H9 (cell line): ENCODE measurements around the gene PRKCA. TPM values are rescaled to one million over a fixed set of nuclear protein-coding genes. Genes with fewer than 3 reads are reported as not detected.

Source experiments
- DNase-seq: peaks from one replicate; pipeline ENCODE4 v3.0.0-alpha.2; 2017
- H2AFZ ChIP-seq: one replicate; pipeline ENCODE4 v1.6.1; 2013; ENCODE audit warnings: mild to moderate bottlenecking, low read length, control low read depth, moderate library complexity
- H2AK5ac ChIP-seq: 2 replicates; pipeline ENCODE4 v1.6.1; 2013; ENCODE audit warnings: low read length, control low read depth, mixed read lengths; ENCODE audit not compliant: insufficient read length
- H2BK120ac ChIP-seq: one replicate; pipeline ENCODE4 v1.6.1; 2013; ENCODE audit warnings: low read depth, mild to moderate bottlenecking, low read length, control low read depth, inconsistent platforms; ENCODE audit not compliant: poor library complexity, severe bottlenecking
- H2BK12ac ChIP-seq: 2 replicates; pipeline ENCODE4 v1.6.1; 2013; ENCODE audit warnings: low read length, control low read depth, mixed read lengths, low read depth; ENCODE audit not compliant: insufficient read length
- H2BK15ac ChIP-seq: 2 replicates; pipeline ENCODE4 v1.6.1; 2013; ENCODE audit warnings: low read depth, low read length, control low read depth
- H2BK20ac ChIP-seq: one replicate; pipeline ENCODE4 v1.6.1; 2013; ENCODE audit warnings: low read depth, mild to moderate bottlenecking, low read length, control low read depth, inconsistent platforms; ENCODE audit not compliant: poor library complexity, severe bottlenecking
- H2BK5ac ChIP-seq: 2 replicates; pipeline ENCODE4 v1.6.1; 2013; ENCODE audit warnings: low read length, control low read depth, mixed read lengths; ENCODE audit not compliant: insufficient read length
- H3K14ac ChIP-seq: 2 replicates; pipeline ENCODE4 v1.6.1; 2013; ENCODE audit warnings: low read length, control low read depth; ENCODE audit not compliant: insufficient read depth
- H3K18ac ChIP-seq: 2 replicates; pipeline ENCODE4 v1.6.1; 2013; ENCODE audit warnings: low read depth, mild to moderate bottlenecking, mixed read lengths, low read length, control low read depth; ENCODE audit not compliant: insufficient read length
- H3K23ac ChIP-seq: 2 replicates; pipeline ENCODE4 v1.6.1; 2013; ENCODE audit warnings: low read length, control low read depth, mixed read lengths, low read depth; ENCODE audit not compliant: insufficient read length
- H3K23me2 ChIP-seq: 2 replicates; pipeline ENCODE4 v1.6.1; 2013; ENCODE audit warnings: low read depth, mild to moderate bottlenecking, mixed read lengths, low read length, control low read depth; ENCODE audit not compliant: insufficient read length, poor library complexity, severe bottlenecking
- H3K27ac ChIP-seq: 2 replicates; pipeline ENCODE4 v1.5.1; 2013; ENCODE audit warnings: low read length, control low read depth, mixed read lengths, low read depth; ENCODE audit not compliant: insufficient read length
- H3K27me3 ChIP-seq: 2 replicates; pipeline ENCODE4 v1.6.1; 2013; ENCODE audit warnings: low read length, control low read depth, inconsistent platforms; ENCODE audit not compliant: insufficient read depth
- H3K4ac ChIP-seq: 2 replicates; pipeline ENCODE4 v1.6.1; 2013; ENCODE audit warnings: low read depth, mild to moderate bottlenecking, control low read depth, inconsistent platforms, low read length, moderate library complexity
- H3K4me1 ChIP-seq: 2 replicates; pipeline ENCODE4 v1.6.1; 2013; ENCODE audit warnings: low read length, control low read depth, inconsistent platforms; ENCODE audit not compliant: insufficient read depth
- H3K4me2 ChIP-seq: 2 replicates; pipeline ENCODE4 v1.6.1; 2013; ENCODE audit warnings: low read length, control low read depth, mixed read lengths; ENCODE audit not compliant: insufficient read length, insufficient read depth
- H3K56ac ChIP-seq: 2 replicates; pipeline ENCODE4 v1.6.1; 2013; ENCODE audit warnings: low read depth, mild to moderate bottlenecking, mixed read lengths, low read length, control low read depth; ENCODE audit not compliant: insufficient read length
- H3K79me1 ChIP-seq: 2 replicates; pipeline ENCODE4 v1.6.1; 2013; ENCODE audit warnings: low read depth, mild to moderate bottlenecking, moderate library complexity, low read length, control low read depth, inconsistent platforms; ENCODE audit not compliant: insufficient read depth, poor library complexity, severe bottlenecking
- H3K79me2 ChIP-seq: 2 replicates; pipeline ENCODE4 v1.6.1; 2013; ENCODE audit warnings: low read length, control low read depth, inconsistent platforms; ENCODE audit not compliant: insufficient read depth
- H3K9ac ChIP-seq: 2 replicates; pipeline ENCODE4 v1.6.1; 2013; ENCODE audit warnings: low read length, control low read depth, mixed read lengths; ENCODE audit not compliant: insufficient read length; ENCODE audit errors: extremely low read depth
- H3K9me3 ChIP-seq: one replicate; pipeline ENCODE4 v1.6.1; 2013; ENCODE audit warnings: low read depth, low read length, inconsistent platforms; ENCODE audit not compliant: control insufficient read depth
- H3T11ph ChIP-seq: one replicate; pipeline ENCODE4 v1.6.1; 2013; ENCODE audit warnings: mild to moderate bottlenecking, low read length, control low read depth, inconsistent platforms
- H4K20me1 ChIP-seq: one replicate; pipeline ENCODE4 v1.6.1; 2013; ENCODE audit not compliant: control insufficient read depth, insufficient read length, insufficient read depth
- H4K5ac ChIP-seq: 2 replicates; pipeline ENCODE4 v1.6.1; 2013; ENCODE audit warnings: low read depth, mild to moderate bottlenecking, mixed read lengths, low read length, control low read depth; ENCODE audit not compliant: insufficient read length
- H4K8ac ChIP-seq: replicated peaks from 2 replicates; pipeline ENCODE4 v1.6.1; 2013; ENCODE audit warnings: low read length, control low read depth, mixed read lengths, low read depth; ENCODE audit not compliant: insufficient read length
- H4K91ac ChIP-seq: 2 replicates; pipeline ENCODE4 v1.6.1; 2013; ENCODE audit warnings: low read depth, mild to moderate bottlenecking, moderate library complexity, mixed read lengths, low read length, control low read depth; ENCODE audit not compliant: insufficient read length
- H3K27ac Mint-ChIP-seq, 3 experiments: 2 replicates in 2 of 3; 3 replicates in 1 of 3; pipeline ENCODE4 v1.8.0; 2020 to 2021; ENCODE audit warnings: mixed read lengths in 3 of 3, mild to moderate bottlenecking in 1 of 3, moderate library complexity in 1 of 3
- H3K27me3 Mint-ChIP-seq: 2 replicates; pipeline ENCODE4 v1.8.0; 2021; ENCODE audit warnings: low read depth, mild to moderate bottlenecking, moderate library complexity, mixed read lengths
- H3K36me3 Mint-ChIP-seq, 3 experiments: 2 replicates in 2 of 3; 3 replicates in 1 of 3; pipeline ENCODE4 v1.8.0; 2020 to 2021; ENCODE audit warnings: low read depth in 3 of 3, mixed read lengths in 3 of 3; ENCODE audit not compliant: insufficient read depth in 1 of 3
- H3K4me1 Mint-ChIP-seq, 2 experiments: 2 replicates each; pipeline ENCODE4 v1.8.0; 2020; ENCODE audit warnings: mixed read lengths in 2 of 2
- H3K4me3 Mint-ChIP-seq, 2 experiments: 2 replicates in 1 of 2; 3 replicates in 1 of 2; pipeline ENCODE4 v1.8.0; 2020 to 2021; ENCODE audit warnings: mild to moderate bottlenecking in 2 of 2, mixed read lengths in 2 of 2, moderate library complexity in 1 of 2
- H3K9me3 Mint-ChIP-seq, 2 experiments: 2 replicates in 1 of 2; 3 replicates in 1 of 2; pipeline ENCODE4 v1.8.0; 2020; ENCODE audit warnings: mild to moderate bottlenecking in 2 of 2, mixed read lengths in 2 of 2, moderate library complexity in 1 of 2
- WGBS: extraction: QIAGEN DNeasy Blood & Tissue Kit; methylation state at CpG from one replicate; pipeline ENCODE4 v1.1.7; 2013; ENCODE audit warnings: missing lambda C conversion rate, low lambda C conversion rate, mixed read lengths; ENCODE audit not compliant: insufficient read length; ENCODE audit errors: extremely low coverage; 5-methylcytosine and 5-hydroxymethylcytosine counted together
- total RNA-seq: library from RNA; stranded (reverse); gene quantifications from 2 replicates; pipeline ENCODE4 v1.2.1, GENCODE V29; 2021
- TF ChIP-seq, protein P1 (sequence below): fragments of 200-600 bp; sonication (generic); conservative IDR thresholded peaks from 3 replicates; pipeline ENCODE4 v1.8.0; 2021; ENCODE audit warnings: antibody characterized with exemption, mild to moderate bottlenecking

The PRKCA gene
- total RNA-seq, 1 experiment from 2014 or later, result 10.5 TPM

DNA sequence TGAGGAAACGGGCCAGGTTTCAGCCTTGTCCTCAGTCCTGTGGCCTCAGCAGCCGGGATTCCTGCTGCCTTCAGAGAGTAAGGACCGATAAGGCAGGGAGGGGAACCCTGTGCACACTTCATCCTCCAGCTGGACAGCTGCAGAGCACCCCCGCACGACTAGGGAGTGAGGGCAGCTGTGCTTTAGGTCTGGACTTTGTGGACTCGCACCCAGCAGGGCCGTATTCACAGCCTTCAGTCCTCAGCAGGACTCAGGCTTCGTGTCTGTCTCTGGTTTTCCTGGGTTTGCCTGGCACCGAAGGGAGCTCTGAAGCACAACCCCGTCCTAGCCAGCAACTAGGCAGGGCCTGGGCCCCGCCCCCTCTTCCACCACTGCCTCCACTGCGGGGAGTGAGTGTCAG lies 486.7 kb downstream of the PRKCA start:
- H3K23me2 ChIP-seq, result no peaks in the 10 kb centered on the region
- no peak overlapping the region; the same call in 1 of the 2 replicates for H3K14ac ChIP-seq
- H4K91ac ChIP-seq, result no peak overlapping the region
- no CpG with 5 or more reads among the region's 12 CpGs for WGBS
- Mint-ChIP-seq H3K9me3 (no peaks in the 10 kb centered on the region), H3K4me1 (peaks cover 12 to 18% of the 10 kb centered on the region in 2 experiments), H3K4me3 (no peak overlapping the region), H3K27me3 (no peaks in the 10 kb centered on the region), H3K27ac (no peak overlapping the region), H3K36me3 (peaks cover 0 to 2% (median 2%) of the 10 kb centered on the region in 3 experiments; a peak in 4 of 7 replicates)
- no peak overlapping the region for H2BK5ac ChIP-seq
- H2BK15ac ChIP-seq, result no peak overlapping the region
- DNase-seq, result no peak
- H3K4ac ChIP-seq, result no peak overlapping the region
- H3K56ac ChIP-seq, result no peak overlapping the region
- no peak overlapping the region for H2BK120ac ChIP-seq
- no peaks in the 10 kb centered on the region for H4K20me1 ChIP-seq
- H2BK20ac ChIP-seq, result no peak overlapping the region
- H3K79me1 ChIP-seq, result no peaks in the 10 kb centered on the region
- TF ChIP-seq, protein P1, sequence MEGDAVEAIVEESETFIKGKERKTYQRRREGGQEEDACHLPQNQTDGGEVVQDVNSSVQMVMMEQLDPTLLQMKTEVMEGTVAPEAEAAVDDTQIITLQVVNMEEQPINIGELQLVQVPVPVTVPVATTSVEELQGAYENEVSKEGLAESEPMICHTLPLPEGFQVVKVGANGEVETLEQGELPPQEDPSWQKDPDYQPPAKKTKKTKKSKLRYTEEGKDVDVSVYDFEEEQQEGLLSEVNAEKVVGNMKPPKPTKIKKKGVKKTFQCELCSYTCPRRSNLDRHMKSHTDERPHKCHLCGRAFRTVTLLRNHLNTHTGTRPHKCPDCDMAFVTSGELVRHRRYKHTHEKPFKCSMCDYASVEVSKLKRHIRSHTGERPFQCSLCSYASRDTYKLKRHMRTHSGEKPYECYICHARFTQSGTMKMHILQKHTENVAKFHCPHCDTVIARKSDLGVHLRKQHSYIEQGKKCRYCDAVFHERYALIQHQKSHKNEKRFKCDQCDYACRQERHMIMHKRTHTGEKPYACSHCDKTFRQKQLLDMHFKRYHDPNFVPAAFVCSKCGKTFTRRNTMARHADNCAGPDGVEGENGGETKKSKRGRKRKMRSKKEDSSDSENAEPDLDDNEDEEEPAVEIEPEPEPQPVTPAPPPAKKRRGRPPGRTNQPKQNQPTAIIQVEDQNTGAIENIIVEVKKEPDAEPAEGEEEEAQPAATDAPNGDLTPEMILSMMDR, result no peak
- H3K4me1 ChIP-seq, result peaks cover 4% of the 10 kb centered on the region; the same call in 1 of the 2 replicates
- H3K27ac ChIP-seq, result no peak overlapping the region
- H3K27me3 ChIP-seq, result no peaks in the 10 kb centered on the region
- H3K79me2 ChIP-seq, result no peaks in the 10 kb centered on the region
- H2AFZ ChIP-seq, result no peak overlapping the region
- H4K8ac ChIP-seq, result no peak overlapping the region
- H3K9ac ChIP-seq, result no peak overlapping the region
- H3K23ac ChIP-seq, result no peak overlapping the region
- no peak overlapping the region for H3K4me2 ChIP-seq
- no peak overlapping the region for H3K18ac ChIP-seq
- H4K5ac ChIP-seq, result no peak overlapping the region
- H2BK12ac ChIP-seq, result no peak overlapping the region
- H3K9me3 ChIP-seq, result no peaks in the 10 kb centered on the region
- H2AK5ac ChIP-seq, result no peak overlapping the region
- no peak overlapping the region for H3T11ph ChIP-seq
